Measurements from ENCODE around the gene AKAP8. TPM values are rescaled to one million over a fixed set of nuclear protein-coding genes. Genes with fewer than 3 reads are reported as not detected.

The AKAP8 gene
- total RNA-seq, 6 donors from 2014 or later = 28.1 to 117 (median 41.3) TPM

DNA sequence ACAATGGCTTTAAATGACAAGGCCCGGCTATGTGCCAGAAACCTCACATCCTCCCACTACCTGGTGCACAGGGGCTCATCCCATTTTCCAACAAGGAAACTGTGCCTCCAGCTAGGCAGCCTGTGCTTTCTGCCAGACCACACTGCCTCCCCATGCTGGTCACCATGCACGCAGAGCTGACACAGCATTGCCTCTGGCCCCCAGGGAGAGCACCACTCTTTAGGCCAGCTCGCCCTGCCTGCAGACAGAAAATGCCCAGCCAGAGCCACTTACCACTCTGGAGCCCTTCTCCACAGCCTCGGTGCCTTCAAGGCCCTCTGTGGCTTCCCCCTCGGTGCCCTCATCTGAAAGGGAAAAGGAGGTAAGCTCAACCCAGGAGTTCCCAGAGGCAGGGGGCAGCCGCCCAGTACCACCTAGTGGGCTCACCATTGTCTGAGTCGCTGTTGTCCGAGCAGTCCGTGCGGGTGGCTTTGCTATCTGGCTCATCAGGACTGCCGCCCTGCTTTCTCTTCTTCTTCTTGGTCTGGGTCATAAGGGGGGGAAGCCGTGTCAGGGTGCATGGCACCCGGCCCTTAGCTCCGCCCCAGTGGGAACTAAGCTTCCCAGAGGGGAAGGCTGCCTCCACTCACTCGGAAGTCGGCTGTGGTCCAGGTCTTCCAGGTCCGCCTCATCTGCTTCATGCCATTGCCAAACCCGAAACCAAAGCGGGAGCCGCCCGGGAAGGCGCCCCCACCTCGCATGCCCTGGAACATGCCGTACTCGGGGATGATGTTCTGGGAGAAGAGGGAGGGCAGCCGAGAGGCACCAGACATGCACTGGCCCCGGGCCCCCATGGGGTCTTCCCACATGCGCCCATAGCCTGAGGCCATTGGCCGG is 21.2 kb upstream of the AKAP8 start:
- WGBS, 2 donors = 91 to 96% methylated on average over 8 to 29 of the region's 29 CpGs
- Histone ChIP-seq H3K4me1 (peaks cover 16 to 25% (median 22%) of the 10 kb centered on the region in 4 donors), H3K4me3 (no peak overlapping the region), H3K9me3 (no peaks in the 10 kb centered on the region), H3K36me3 (peaks cover 44 to 84% (median 71%) of the 10 kb centered on the region in 4 donors), H3K27me3 (no peaks in the 10 kb centered on the region), H3K27ac (no peak overlapping the region)
- no peak for ATAC-seq (ENCODE audit: low FRiP score in 2 of 2)
- TF ChIP-seq EP300 (IDR thresholded peaks at IDR 0.05) = no peak
- no peak for TF ChIP-seq POLR2AphosphoS5 (IDR thresholded peaks at IDR 0.05)
- peak in 1 of 2 donors; percentile 80 for DNase-seq

DNA sequence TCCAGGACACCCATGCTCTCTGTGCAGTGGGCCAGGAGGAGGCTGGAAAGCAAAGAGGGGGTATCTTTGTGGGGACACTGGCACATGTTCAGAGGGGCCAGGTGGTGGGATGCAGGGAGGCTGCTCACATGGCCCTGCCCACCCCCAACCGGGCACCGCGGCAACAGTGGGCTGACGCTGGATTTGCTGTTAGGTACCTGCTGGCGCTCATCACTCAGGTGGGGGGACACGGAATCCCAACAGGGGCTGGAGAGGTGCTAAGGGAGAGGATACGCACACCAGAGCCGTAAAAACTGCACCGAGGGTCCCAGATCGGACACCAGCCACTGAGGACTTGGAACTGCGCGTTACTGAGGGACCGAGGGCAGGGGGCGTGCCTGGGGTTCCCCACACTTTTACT is 20.0 kb upstream of the AKAP8 start:
- DNase-seq = no peak
- Histone ChIP-seq H3K27ac (no peak overlapping the region), H3K4me1 (peaks cover 8 to 14% (median 13%) of the 10 kb centered on the region in 4 donors), H3K36me3 (peaks cover 44 to 93% (median 78%) of the 10 kb centered on the region in 4 donors), H3K4me3 (no peak overlapping the region), H3K27me3 (no peaks in the 10 kb centered on the region), H3K9me3 (no peaks in the 10 kb centered on the region)
- ATAC-seq (ENCODE audit: low FRiP score in 2 of 2) = no peak
- 95 to 100% methylated on average over 8 to 14 of the region's 14 CpGs for WGBS, 2 donors
- TF ChIP-seq EP300 (IDR thresholded peaks at IDR 0.05) (no peak), POLR2AphosphoS5 (IDR thresholded peaks at IDR 0.05) (no peak), POLR2A (IDR thresholded peaks at IDR 0.05) (no peak)

DNA sequence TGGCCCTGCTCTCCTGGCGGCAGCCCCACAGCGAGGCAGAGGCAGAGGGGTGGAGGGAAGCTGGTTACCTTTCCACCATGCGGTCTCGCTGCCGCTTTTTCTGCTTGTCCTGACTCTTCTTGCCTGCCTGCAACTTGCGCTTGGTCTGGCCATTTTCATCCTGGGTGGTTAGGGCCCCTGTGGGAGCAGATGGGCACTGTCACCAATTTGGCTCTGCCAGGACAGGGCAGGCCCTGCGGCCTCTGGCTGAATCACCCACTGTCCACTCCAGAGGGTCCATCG is 19.6 kb upstream of the AKAP8 start:
- DNase-seq (no peak), ATAC-seq (ENCODE audit: low FRiP score in 2 of 2) (no peak)
- TF ChIP-seq, protein P1, sequence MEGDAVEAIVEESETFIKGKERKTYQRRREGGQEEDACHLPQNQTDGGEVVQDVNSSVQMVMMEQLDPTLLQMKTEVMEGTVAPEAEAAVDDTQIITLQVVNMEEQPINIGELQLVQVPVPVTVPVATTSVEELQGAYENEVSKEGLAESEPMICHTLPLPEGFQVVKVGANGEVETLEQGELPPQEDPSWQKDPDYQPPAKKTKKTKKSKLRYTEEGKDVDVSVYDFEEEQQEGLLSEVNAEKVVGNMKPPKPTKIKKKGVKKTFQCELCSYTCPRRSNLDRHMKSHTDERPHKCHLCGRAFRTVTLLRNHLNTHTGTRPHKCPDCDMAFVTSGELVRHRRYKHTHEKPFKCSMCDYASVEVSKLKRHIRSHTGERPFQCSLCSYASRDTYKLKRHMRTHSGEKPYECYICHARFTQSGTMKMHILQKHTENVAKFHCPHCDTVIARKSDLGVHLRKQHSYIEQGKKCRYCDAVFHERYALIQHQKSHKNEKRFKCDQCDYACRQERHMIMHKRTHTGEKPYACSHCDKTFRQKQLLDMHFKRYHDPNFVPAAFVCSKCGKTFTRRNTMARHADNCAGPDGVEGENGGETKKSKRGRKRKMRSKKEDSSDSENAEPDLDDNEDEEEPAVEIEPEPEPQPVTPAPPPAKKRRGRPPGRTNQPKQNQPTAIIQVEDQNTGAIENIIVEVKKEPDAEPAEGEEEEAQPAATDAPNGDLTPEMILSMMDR (IDR thresholded peaks at IDR 0.05) = no peak
- TF ChIP-seq POLR2A (IDR thresholded peaks at IDR 0.05) = no peak
- no peak for TF ChIP-seq POLR2AphosphoS5 (IDR thresholded peaks at IDR 0.05)
- TF ChIP-seq EP300 (IDR thresholded peaks at IDR 0.05) = no peak
- Histone ChIP-seq H3K4me1 (peaks cover 4 to 12% (median 8%) of the 10 kb centered on the region in 4 donors), H3K27ac (no peak overlapping the region), H3K27me3 (no peaks in the 10 kb centered on the region), H3K4me3 (no peak overlapping the region), H3K9me3 (no peaks in the 10 kb centered on the region), H3K36me3 (peaks cover 44 to 96% (median 82%) of the 10 kb centered on the region in 4 donors)
- WGBS, 2 donors = 100% methylated on average over 3 to 8 of the region's 8 CpGs

DNA sequence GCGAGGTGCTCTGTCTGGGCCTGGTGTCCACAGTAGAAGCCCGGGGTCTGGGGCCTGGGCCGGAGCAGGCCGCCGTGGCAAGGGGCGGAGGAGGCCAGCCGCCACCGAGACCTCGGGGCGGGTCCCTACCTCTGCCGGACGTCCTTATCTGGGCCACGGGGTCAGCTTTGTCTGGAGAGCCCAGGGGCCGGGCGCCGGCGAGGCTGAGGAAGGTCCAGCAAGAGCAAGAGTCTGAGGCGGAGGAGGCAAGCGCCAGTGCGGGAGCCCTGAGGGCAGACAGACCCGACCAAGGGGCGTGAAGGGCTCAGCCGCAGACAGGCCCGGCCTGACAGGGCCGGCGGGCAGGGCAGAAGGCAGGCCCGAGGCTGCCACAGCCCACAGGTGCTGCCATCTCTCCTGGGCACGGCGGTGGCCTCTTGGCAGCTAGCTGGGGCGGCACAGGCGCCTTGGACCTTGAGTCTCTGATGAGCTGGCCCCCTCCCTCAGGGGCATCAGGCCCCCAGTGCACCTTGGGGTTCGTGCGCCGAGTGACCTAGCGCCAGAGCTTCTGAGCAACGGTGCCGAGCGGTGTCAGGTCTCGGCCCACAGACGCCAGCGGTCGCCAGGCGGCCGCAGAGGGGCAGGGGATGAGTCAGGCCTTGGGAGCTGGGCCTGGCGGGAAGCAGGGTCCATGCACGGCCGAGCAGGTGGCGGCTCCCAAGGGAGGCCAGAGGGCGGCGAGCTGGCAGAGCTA is 19.1 kb upstream of the AKAP8 start:
- DNase-seq = peak in 1 of 2 donors; percentile 83
- TF ChIP-seq POLR2AphosphoS5 (IDR thresholded peaks at IDR 0.05) = no peak
- TF ChIP-seq EP300 (IDR thresholded peaks at IDR 0.05) = no peak
- TF ChIP-seq, protein P1 (IDR thresholded peaks at IDR 0.05) = no peak
- TF ChIP-seq POLR2A (IDR thresholded peaks at IDR 0.05) = no peak
- H3K36me3 ChIP-seq = peaks cover 44 to 93% (median 81%) of the 10 kb centered on the region in 4 donors

DNA sequence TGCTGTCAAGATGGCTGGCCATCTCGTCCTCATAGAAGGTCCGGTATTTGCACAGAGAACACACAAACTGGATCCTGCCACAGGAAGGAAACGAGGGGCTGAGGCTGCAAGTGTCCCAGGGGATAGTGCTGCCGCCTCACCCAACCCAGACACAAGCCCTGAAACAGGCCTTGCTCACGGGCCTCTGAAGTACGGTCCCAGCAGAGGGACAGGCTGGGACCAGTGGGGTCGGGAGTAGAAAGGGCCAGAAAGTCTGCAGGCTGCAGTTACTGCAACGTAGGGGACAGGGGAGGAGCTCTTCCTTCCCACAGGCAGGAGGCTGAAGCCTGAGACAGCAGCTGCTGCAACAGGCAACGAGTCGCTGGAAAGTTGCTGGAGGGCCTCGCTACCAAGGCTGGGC is 18.2 kb upstream of the AKAP8 start:
- no peak for DNase-seq
- no peak for ATAC-seq (ENCODE audit: low FRiP score in 2 of 2)
- 85 to 89% methylated on average over 7 to 11 of the region's 11 CpGs for WGBS, 2 donors
- H3K4me3 ChIP-seq = no peak overlapping the region
- H3K27ac ChIP-seq = no peak overlapping the region
- H3K27me3 ChIP-seq = no peaks in the 10 kb centered on the region
- TF ChIP-seq POLR2A (IDR thresholded peaks at IDR 0.05) (no peak), EP300 (IDR thresholded peaks at IDR 0.05) (no peak)
- H3K9me3 ChIP-seq = no peaks in the 10 kb centered on the region
- peaks cover 44 to 92% (median 77%) of the 10 kb centered on the region in 4 donors for H3K36me3 ChIP-seq
- no peaks in the 10 kb centered on the region for H3K4me1 ChIP-seq

More for the DNA sequence above, 19.1 kb upstream of the AKAP8 start:
- Histone ChIP-seq H3K27ac (no peak overlapping the region), H3K27me3 (no peaks in the 10 kb centered on the region), H3K9me3 (no peaks in the 10 kb centered on the region), H3K4me3 (no peak overlapping the region), H3K4me1 (peaks cover under 1 to 7% (median 3%) of the 10 kb centered on the region in 4 donors)
- ATAC-seq (ENCODE audit: low FRiP score in 2 of 2) = peak in 1 of 2 donors; percentile 11
- 96% methylated on average over 13 to 50 of the region's 50 CpGs for WGBS, 2 donors

DNA sequence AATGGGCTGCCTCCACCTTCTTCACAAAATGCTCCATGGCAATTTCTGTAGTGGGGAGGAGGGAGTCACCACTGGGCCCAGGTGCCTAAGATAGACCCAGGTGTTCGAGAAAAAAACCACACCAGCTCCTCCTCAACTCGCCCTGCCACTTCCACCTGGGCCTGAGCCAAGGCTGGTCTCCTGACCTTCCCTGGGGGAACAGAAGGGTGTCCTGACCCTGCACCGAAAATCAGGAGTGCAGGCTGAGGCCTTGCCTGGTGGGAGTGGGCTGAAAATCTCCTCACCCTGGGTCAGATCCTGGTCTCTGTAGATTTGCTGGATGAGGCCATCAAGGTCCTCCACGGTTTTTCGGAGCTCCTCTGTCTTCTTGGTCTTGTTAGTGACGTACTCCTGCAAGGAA is 17.6 kb upstream of the AKAP8 start:
- Histone ChIP-seq H3K36me3 (peaks cover 44 to 91% (median 74%) of the 10 kb centered on the region in 4 donors), H3K4me3 (no peak overlapping the region), H3K9me3 (no peaks in the 10 kb centered on the region), H3K27ac (no peak overlapping the region), H3K27me3 (no peaks in the 10 kb centered on the region), H3K4me1 (no peaks in the 10 kb centered on the region)
- TF ChIP-seq EP300 (IDR thresholded peaks at IDR 0.05) = no peak
- no peak for TF ChIP-seq POLR2AphosphoS5 (IDR thresholded peaks at IDR 0.05)
- TF ChIP-seq POLR2A (IDR thresholded peaks at IDR 0.05) = no peak
- TF ChIP-seq, protein P1 (IDR thresholded peaks at IDR 0.05) = no peak
- DNase-seq (no peak), ATAC-seq (ENCODE audit: low FRiP score in 2 of 2) (no peak)
- WGBS, 2 donors = 85 to 91% methylated on average over 5 to 6 of the region's 6 CpGs
